Measurements from ENCODE around the gene TCEA3. TPM values are rescaled to one million over a fixed set of nuclear protein-coding genes. Genes with fewer than 3 reads are reported as not detected.
A peak's percentile ranks its signal among the peaks of the same experiment; 100 is the strongest.
"Not testable (repeated sequence)": the region's sequence is repeated elsewhere in the genome, so short reads cannot be mapped to it uniquely, and the experiment has no call there.

The TCEA3 gene
- total RNA-seq, 1 donor from 2014 or later: 6.6 TPM

- FAIRE-seq (no peak), DNase-seq (ENCODE audit: low read depth) (no peak)
- no peaks in the 10 kb centered on the region for H3K27me3 ChIP-seq (ENCODE audit: control insufficient read depth, insufficient read depth, low read length)
- TF ChIP-seq CTCF (IDR thresholded peaks at IDR 0.05; ENCODE audit: insufficient read depth, low read length, severe bottlenecking): no peak
- H3K36me3 ChIP-seq (ENCODE audit: control insufficient read depth, insufficient read depth, low read length): no peaks in the 10 kb centered on the region
- H3K4me3 ChIP-seq (ENCODE audit: low read depth, low read length): no peak overlapping the region
Measured at GRCh38 chr1:23381233-23381885, 43.2 kb downstream of the TCEA3 start.

- no peak for DNase-seq (ENCODE audit: low read depth)
- no peak for TF ChIP-seq CTCF (IDR thresholded peaks at IDR 0.05; ENCODE audit: insufficient read depth, low read length, severe bottlenecking)
- Histone ChIP-seq H3K4me3 (ENCODE audit: low read depth, low read length) (no peak overlapping the region), H3K27me3 (ENCODE audit: control insufficient read depth, insufficient read depth, low read length) (no peaks in the 10 kb centered on the region), H3K36me3 (ENCODE audit: control insufficient read depth, insufficient read depth, low read length) (no peaks in the 10 kb centered on the region)
- no peak for FAIRE-seq
Measured at GRCh38 chr1:23380719-23381118, 43.8 kb downstream of the TCEA3 start.

- not testable (repeated sequence) for H3K36me3 ChIP-seq (ENCODE audit: control insufficient read depth, insufficient read depth, low read length); FAIRE-seq; DNase-seq (ENCODE audit: low read depth); H3K27me3 ChIP-seq (ENCODE audit: control insufficient read depth, insufficient read depth, low read length); H3K4me3 ChIP-seq (ENCODE audit: low read depth, low read length)
Measured at GRCh38 chr1:23380236-23380635, 44.3 kb downstream of the TCEA3 start.

GRCh38 chr1:23376890-23377811 lies 47.4 kb downstream of the TCEA3 start:
- no peak overlapping the region for H3K4me3 ChIP-seq (ENCODE audit: low read depth, low read length)
- TF ChIP-seq CTCF (IDR thresholded peaks at IDR 0.05; ENCODE audit: insufficient read depth, low read length, severe bottlenecking): no peak
- H3K27me3 ChIP-seq (ENCODE audit: control insufficient read depth, insufficient read depth, low read length): no peaks in the 10 kb centered on the region
- DNase-seq (ENCODE audit: low read depth) (peak; percentile 99), FAIRE-seq (no peak)
- no peaks in the 10 kb centered on the region for H3K36me3 ChIP-seq (ENCODE audit: control insufficient read depth, insufficient read depth, low read length)

GRCh38 chr1:23374079-23374735 lies 50.3 kb downstream of the TCEA3 start:
- not testable (repeated sequence) for FAIRE-seq; DNase-seq (ENCODE audit: low read depth); H3K4me3 ChIP-seq (ENCODE audit: low read depth, low read length); H3K27me3 ChIP-seq (ENCODE audit: control insufficient read depth, insufficient read depth, low read length); H3K36me3 ChIP-seq (ENCODE audit: control insufficient read depth, insufficient read depth, low read length)

GRCh38 chr1:23371987-23372880 lies 52.3 kb downstream of the TCEA3 start:
- Histone ChIP-seq H3K4me3 (ENCODE audit: low read depth, low read length) (no peak overlapping the region), H3K36me3 (ENCODE audit: control insufficient read depth, insufficient read depth, low read length) (no peaks in the 10 kb centered on the region), H3K27me3 (ENCODE audit: control insufficient read depth, insufficient read depth, low read length) (no peaks in the 10 kb centered on the region)
- FAIRE-seq (no peak), DNase-seq (ENCODE audit: low read depth) (no peak)
- TF ChIP-seq CTCF (IDR thresholded peaks at IDR 0.05; ENCODE audit: insufficient read depth, low read length, severe bottlenecking): no peak
